Fibroblast of villous mesenchyme (primary cell): ENCODE measurements around the gene H1-8. TPM values are rescaled to one million over a fixed set of nuclear protein-coding genes. Genes with fewer than 3 reads are reported as not detected.
A peak's percentile ranks its signal among the peaks of the same experiment; 100 is the strongest.

ENCODE experiments used
- DNase-seq: peaks from one replicate; pipeline ENCODE4 v3.0.0-alpha.2; 2010; ENCODE audit warnings: low read depth
- H3K4me3 ChIP-seq: 2 replicates; pipeline ENCODE4 v1.5.1; 2011; ENCODE audit warnings: low read depth, mild to moderate bottlenecking, low read length
- CTCF ChIP-seq: IDR thresholded peaks from 2 replicates; pipeline ENCODE4 v1.5.1; 2012; ENCODE audit warnings: low read depth, mild to moderate bottlenecking, low read length; ENCODE audit not compliant: insufficient read depth
- total RNA-seq: library from RNA; depleted of rRNA; stranded (reverse); fragments of >200 nt; gene quantifications from 2 replicates; pipeline ENCODE4 v1.2.3, GENCODE V29; 2012

Gene H1-8
- total RNA-seq, 1 donor: not detected

- DNase-seq: no peak
- TF ChIP-seq CTCF: no peak
- H3K4me3 ChIP-seq: no peak overlapping the region
Measured at GRCh38 chr3:129524081-129524480, 18.9 kb upstream of the H1-8 start.

GRCh38 chr3:129525341-129525968 is 17.5 kb upstream of the H1-8 start:
- no peak overlapping the region for H3K4me3 ChIP-seq
- no peak for TF ChIP-seq CTCF
- DNase-seq: peak; percentile 19

GRCh38 chr3:129526121-129526900 is 16.7 kb upstream of the H1-8 start:
- no peak for TF ChIP-seq CTCF
- H3K4me3 ChIP-seq: no peak overlapping the region
- no peak for DNase-seq

- no peak for DNase-seq
- TF ChIP-seq CTCF: no peak
- H3K4me3 ChIP-seq: no peak overlapping the region
Measured at GRCh38 chr3:129527262-129527661, 15.7 kb upstream of the H1-8 start.

GRCh38 chr3:129528589-129529100 is 14.3 kb upstream of the H1-8 start, which contains the start of gene RHO:
RHO (plus strand) TSS chr3:129528639; CDS start chr3:129528734, 95 bp downstream.
- no peak for DNase-seq
- H3K4me3 ChIP-seq: no peak within 1 kb of the TSS
- no peak for TF ChIP-seq CTCF

- no peak for DNase-seq
- H3K4me3 ChIP-seq: no peak overlapping the region
- no peak for TF ChIP-seq CTCF
Measured at GRCh38 chr3:129529436-129530210, 13.4 kb upstream of the H1-8 start.
